Gastroesophageal sphincter (tissue), 4 donors: ENCODE data around the gene IRF2BP2. TPM values are rescaled to one million over a fixed set of nuclear protein-coding genes. Genes with fewer than 3 reads are reported as not detected.

Source experiments
- ATAC-seq: fragments of 150-250 bp; one replicate; pipeline ENCODE4 v1.9.1; 2016; ENCODE audit warnings: mild to moderate bottlenecking, moderate library complexity
- H3K27ac ChIP-seq, 4 donors: fragments of 200-600 bp; sonication (generic) in 3 of 4; 1 replicate in 3 of 4; 2 replicates in 1 of 4; pipeline ENCODE4 v1.5.1; 2016 to 2019
- H3K27me3 ChIP-seq: fragments of 200-600 bp; sonication (generic); one replicate; pipeline ENCODE4 v1.5.1; 2019
- H3K36me3 ChIP-seq, 2 donors: fragments of 200-600 bp; sonication (generic); one replicate each; pipeline ENCODE4 v1.5.1; 2019; ENCODE audit warnings: control low read depth in 1 of 2
- H3K4me1 ChIP-seq, 3 donors: fragments of 200-600 bp; sonication (generic); 1 replicate in 2 of 3; 2 replicates in 1 of 3; pipeline ENCODE4 v1.5.1; 2016 to 2019; ENCODE audit warnings: control low read depth in 2 of 3
- H3K4me3 ChIP-seq, 2 donors: fragments of 200-600 bp; sonication (generic); one replicate each; pipeline ENCODE4 v1.5.1; 2019; ENCODE audit warnings: mild to moderate bottlenecking in 1 of 2, moderate library complexity in 1 of 2
- H3K9me3 ChIP-seq, 3 donors: fragments of 200-600 bp; sonication (generic); one replicate each; pipeline ENCODE4 v1.5.1; 2017 to 2019; ENCODE audit warnings: control low read depth in 2 of 3
- CTCF ChIP-seq, 4 experiments: fragments of 200-600 bp in 2 of 4; fragments of 450-650 bp in 2 of 4; sonication (generic) in 1 of 4; IDR thresholded peaks; one replicate each; pipeline ENCODE4 v1.5.1; 2017 to 2019; ENCODE audit warnings: antibody characterized with exemption in 4 of 4, mild to moderate bottlenecking in 2 of 4, moderate library complexity in 2 of 4
- EP300 ChIP-seq: sonication (generic); formaldehyde crosslinking; IDR thresholded peaks from one replicate; pipeline ENCODE4 v1.6.1; 2017; ENCODE audit warnings: antibody characterized with exemption, mild to moderate bottlenecking
- POLR2A ChIP-seq, 2 donors: fragments of 450-650 bp; IDR thresholded peaks; one replicate each; pipeline ENCODE4 v1.6.1; 2017; ENCODE audit warnings: antibody characterized with exemption in 2 of 2, mild to moderate bottlenecking in 2 of 2, moderate library complexity in 1 of 2
- POLR2AphosphoS5 ChIP-seq: sonication (generic); formaldehyde crosslinking; IDR thresholded peaks from one replicate; pipeline ENCODE4 v1.6.1; 2017; ENCODE audit warnings: antibody characterized with exemption
- WGBS, 2 donors: methylation state at CpG; one replicate each; pipeline ENCODE4 v1.1.5; 2018; ENCODE audit warnings: low coverage in 1 of 2; 5-methylcytosine and 5-hydroxymethylcytosine counted together
- total RNA-seq, 4 donors: library from RNA; depleted of rRNA; stranded (reverse); fragments of >200 nt; gene quantifications; one replicate each; pipeline ENCODE4 v1.1.0, GENCODE V29; 2016

Gene IRF2BP2
- total RNA-seq, 4 donors from 2014 or later: 70.1 to 107 (median 104) TPM

DNA sequence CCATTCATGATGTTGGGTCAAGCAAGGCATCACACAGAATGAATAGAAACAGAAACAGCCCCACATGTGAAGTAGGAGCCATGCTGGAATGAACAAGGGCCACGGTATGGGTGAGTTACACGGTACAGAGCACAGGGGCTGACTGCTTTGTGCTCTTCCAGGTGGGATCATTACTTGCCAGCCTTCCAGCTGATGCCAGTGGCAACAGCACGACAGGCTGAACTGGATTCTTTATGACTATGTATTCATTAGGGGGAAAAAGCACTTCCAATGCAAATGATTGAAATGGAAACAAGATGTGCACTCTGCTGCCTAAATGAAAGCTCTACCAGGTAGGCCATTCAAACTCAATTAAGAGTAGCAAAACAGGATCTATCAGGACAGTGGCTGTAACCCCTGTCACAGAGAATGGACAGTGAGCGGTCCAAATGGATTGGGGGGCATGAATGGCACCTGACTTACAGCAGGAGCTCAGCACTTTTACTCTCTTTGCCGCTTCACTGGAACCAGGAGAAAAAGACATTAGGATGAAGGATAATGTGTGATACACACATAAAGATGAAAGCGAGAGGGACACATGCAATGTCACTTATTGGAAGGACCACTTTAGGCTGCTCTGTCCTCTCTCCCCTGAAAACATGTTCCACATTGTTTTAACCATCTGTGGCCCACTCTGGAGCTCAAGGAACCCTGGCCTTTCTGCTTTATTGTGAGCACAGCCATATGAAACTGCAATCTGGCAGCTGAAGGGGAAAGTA is 23.4 kb upstream of the IRF2BP2 start:
- TF ChIP-seq POLR2A (IDR thresholded peaks at IDR 0.05) (no peak), EP300 (no peak), CTCF (IDR thresholded peaks at IDR 0.05) (no peak), POLR2AphosphoS5 (no peak)

DNA sequence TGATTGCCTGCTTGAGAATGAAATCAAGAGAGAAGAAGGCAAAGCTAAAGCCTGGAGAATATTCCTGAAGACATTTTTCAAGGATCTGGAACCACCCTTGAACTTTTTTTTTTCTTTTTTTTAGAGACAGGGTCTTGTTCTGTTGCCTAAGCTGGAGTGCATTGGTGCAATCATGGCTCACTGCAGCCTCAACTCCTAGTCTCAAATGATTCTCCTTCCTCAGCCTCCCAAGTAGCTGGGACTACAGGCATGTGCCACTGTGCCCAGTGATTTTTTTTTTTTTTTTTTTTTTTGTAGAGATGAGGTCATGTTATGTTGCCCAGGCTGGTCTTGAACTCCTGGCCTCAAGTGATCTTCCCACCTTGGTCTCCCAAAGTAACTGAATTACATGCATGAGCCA is 22.2 kb upstream of the IRF2BP2 start:
- no peak for ATAC-seq
- Histone ChIP-seq H3K27me3 (no peaks in the 10 kb centered on the region), H3K27ac (peak overlapping the region in 2 of 4 donors; percentile 19 to 36)

More for the DNA sequence above, 23.4 kb upstream of the IRF2BP2 start:
- Histone ChIP-seq H3K9me3 (no peaks in the 10 kb centered on the region), H3K36me3 (no peaks in the 10 kb centered on the region), H3K27ac (no peak overlapping the region), H3K27me3 (no peaks in the 10 kb centered on the region), H3K4me3 (no peak overlapping the region), H3K4me1 (no peaks in the 10 kb centered on the region)
- whole genome bisulfite sequencing, 2 donors: 87 to 99% methylated on average over 3 to 6 of the region's 6 CpGs
- no peak for ATAC-seq

GRCh38 chr1:234631721-234632125 is 21.7 kb upstream of the IRF2BP2 start:
- no peaks in the 10 kb centered on the region for H3K36me3 ChIP-seq
- TF ChIP-seq POLR2AphosphoS5: no peak
- no peak for TF ChIP-seq EP300
- TF ChIP-seq POLR2A (IDR thresholded peaks at IDR 0.05): no peak
- TF ChIP-seq CTCF (IDR thresholded peaks at IDR 0.05): no peak
- peak overlapping the region in 2 of 4 donors; percentile 19 to 36 for H3K27ac ChIP-seq
- H3K4me3 ChIP-seq: no peak overlapping the region
- no peaks in the 10 kb centered on the region for H3K4me1 ChIP-seq
- WGBS, 2 donors: 53 to 60% methylated on average over 1 of the region's 1 CpG
- H3K27me3 ChIP-seq: no peaks in the 10 kb centered on the region
- peak; percentile 41 for ATAC-seq
- no peaks in the 10 kb centered on the region for H3K9me3 ChIP-seq

More for the DNA sequence above, 22.2 kb upstream of the IRF2BP2 start:
- no peak for TF ChIP-seq CTCF (IDR thresholded peaks at IDR 0.05)
- TF ChIP-seq POLR2AphosphoS5: no peak
- no peak for TF ChIP-seq EP300
- no peak for TF ChIP-seq POLR2A (IDR thresholded peaks at IDR 0.05)
- Histone ChIP-seq H3K36me3 (no peaks in the 10 kb centered on the region), H3K9me3 (no peaks in the 10 kb centered on the region), H3K4me3 (no peak overlapping the region), H3K4me1 (no peaks in the 10 kb centered on the region)

DNA sequence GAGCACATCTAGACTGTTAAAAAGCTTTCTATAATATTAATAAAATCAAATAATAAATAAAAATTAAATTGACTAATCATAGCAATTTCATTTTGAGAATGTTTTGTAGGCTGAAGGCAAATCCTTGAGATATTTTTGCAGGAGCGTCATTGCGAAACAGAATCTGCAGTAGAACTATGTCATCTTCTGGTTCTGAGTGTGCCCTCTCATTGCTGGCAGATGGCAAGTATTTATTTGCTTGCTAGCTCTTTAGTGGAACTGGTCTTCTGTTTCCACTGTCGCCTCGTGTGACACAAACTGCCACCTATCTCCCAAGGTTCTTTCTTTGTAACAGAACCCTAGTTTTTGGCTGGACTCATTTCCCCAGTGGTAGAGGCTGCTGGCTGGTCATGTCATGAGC is 19.0 kb upstream of the IRF2BP2 start:
- H3K9me3 ChIP-seq: no peaks in the 10 kb centered on the region
- no peak overlapping the region for H3K27ac ChIP-seq
- H3K4me3 ChIP-seq: no peak overlapping the region
- TF ChIP-seq POLR2A (IDR thresholded peaks at IDR 0.05) (no peak), EP300 (no peak), POLR2AphosphoS5 (no peak), CTCF (IDR thresholded peaks at IDR 0.05) (no peak)
- ATAC-seq: no peak
- no peaks in the 10 kb centered on the region for H3K27me3 ChIP-seq
- no peaks in the 10 kb centered on the region for H3K36me3 ChIP-seq
- WGBS, 2 donors: 90 to 94% methylated on average over 4 of the region's 4 CpGs
- no peaks in the 10 kb centered on the region for H3K4me1 ChIP-seq

GRCh38 chr1:234628089-234628488 is 18.1 kb upstream of the IRF2BP2 start:
- no peak overlapping the region for H3K27ac ChIP-seq
- H3K4me3 ChIP-seq: no peak overlapping the region
- WGBS, 2 donors: 17 to 35% methylated on average over 5 of the region's 5 CpGs
- H3K36me3 ChIP-seq: no peaks in the 10 kb centered on the region
- H3K4me1 ChIP-seq: no peaks in the 10 kb centered on the region
- H3K27me3 ChIP-seq: no peaks in the 10 kb centered on the region
- TF ChIP-seq EP300 (no peak), POLR2A (IDR thresholded peaks at IDR 0.05) (no peak), POLR2AphosphoS5 (no peak), CTCF (IDR thresholded peaks at IDR 0.05) (no peak)
- H3K9me3 ChIP-seq: no peaks in the 10 kb centered on the region
- ATAC-seq: no peak
